ENCODE measurements around the gene RIOK3. TPM values are rescaled to one million over a fixed set of nuclear protein-coding genes. Genes with fewer than 3 reads are reported as not detected.
"Not testable (repeated sequence)": the region's sequence is repeated elsewhere in the genome, so short reads cannot be mapped to it uniquely, and the experiment has no call there.

The RIOK3 gene
- total RNA-seq, 1 donor from 2014 or later: 93.3 TPM

DNA sequence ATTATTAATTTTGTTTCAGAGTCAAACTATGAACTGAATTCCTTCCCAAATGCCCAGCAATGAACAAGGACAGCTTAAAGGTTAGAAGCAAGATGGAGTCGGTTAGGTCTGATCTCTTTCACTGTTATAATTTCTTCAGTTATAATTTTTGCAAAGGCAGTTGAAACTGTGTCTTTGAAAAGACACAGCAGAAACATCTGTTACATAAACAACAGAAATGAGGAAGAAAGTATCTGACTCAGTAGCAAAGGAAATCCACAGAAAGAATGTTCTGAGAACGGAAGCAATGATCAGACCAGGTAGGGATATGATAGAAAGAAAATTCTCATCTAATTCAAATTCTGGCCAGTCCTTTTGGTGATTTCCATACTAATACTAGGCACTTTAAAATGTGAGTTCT is 45.0 kb downstream of the RIOK3 start:
- DNase-seq: no peak

DNA sequence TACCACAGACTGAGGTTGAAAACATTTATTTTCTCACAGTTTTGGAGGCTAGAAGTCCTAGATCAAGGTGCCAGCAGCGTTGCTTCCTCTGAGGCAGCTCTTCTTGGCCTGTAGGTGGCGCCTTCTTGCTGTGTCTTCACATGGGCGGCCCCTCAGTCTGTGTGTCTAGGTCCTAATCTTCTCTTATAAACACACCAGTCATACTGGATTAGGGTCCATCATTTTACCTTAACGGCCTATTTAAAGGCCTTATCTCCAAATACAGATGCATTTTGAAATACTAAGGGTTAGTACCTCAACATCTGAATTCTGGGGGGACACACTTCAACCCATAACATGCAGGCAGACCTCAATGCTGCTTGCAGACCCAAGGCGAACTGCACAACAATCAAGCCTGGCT is 45.8 kb downstream of the RIOK3 start:
- DNase-seq: peak; percentile 75

DNA sequence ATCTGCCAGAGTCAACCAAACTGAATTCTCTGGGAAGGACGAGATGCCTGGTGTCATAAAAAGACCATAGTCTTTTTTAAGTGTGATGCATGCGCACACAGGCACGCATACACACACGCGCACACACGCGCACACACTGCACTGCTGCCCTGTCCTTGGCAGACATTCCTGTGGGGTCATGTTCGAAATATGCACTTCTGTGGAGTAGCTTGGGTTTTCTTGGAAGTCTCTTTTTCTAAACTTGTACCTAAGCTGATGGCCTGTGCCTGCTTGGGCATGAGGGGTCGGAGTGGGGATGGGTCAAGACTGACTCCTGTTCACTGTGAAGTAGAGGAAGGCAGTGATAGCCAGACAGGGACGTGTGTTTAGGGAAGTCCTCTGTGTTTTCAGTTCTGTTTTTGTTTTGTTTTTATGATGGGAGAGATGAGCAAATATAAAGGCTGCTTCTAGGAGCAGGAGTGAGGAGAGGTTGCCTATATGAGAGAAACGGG is 46.2 kb downstream of the RIOK3 start:
- DNase-seq: no peak

DNA sequence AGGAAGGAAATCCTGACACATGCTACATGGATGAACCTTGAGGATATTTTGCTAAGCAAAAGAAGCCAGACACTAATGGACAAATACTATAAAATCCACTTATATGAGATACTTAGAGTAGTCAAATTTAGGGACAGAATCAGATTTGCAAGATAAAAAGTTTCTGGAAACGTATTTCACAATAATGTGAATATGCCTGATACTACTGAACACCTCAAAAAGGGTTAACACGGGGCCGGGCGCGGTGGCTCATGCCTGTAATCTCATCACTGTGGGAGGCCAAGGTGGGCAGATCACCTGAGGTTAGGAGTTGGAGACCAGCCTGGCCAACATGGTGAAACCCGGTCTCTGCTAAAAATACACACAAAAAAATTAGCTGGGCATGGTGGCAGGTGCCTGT is 48.5 kb downstream of the RIOK3 start:
- DNase-seq: no peak

DNA sequence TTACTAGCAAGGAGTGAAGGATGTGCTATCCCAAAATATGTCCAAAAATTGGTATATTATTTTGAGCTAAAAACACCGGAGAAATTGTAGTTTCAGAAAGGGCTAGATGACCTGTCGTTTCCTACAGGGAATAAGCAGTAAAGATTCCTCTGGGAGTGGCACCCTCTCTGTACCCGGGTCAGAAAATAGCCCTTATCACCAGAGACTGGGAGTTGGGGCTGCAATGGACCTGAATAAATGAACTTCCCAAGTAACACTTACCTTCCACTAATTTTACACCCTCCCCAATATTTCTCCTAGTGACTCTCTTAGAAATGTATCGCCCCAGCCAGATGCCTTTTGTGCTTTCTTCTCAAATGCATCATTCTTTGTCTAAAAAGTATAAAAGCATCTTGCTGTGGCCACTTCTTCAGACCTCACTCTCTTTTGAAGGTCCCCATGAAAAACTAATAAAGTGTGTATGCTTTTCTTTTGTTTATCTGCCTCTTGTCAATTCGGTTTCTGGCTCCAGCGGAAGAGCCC is 49.5 kb downstream of the RIOK3 start:
- no peak for DNase-seq

DNA sequence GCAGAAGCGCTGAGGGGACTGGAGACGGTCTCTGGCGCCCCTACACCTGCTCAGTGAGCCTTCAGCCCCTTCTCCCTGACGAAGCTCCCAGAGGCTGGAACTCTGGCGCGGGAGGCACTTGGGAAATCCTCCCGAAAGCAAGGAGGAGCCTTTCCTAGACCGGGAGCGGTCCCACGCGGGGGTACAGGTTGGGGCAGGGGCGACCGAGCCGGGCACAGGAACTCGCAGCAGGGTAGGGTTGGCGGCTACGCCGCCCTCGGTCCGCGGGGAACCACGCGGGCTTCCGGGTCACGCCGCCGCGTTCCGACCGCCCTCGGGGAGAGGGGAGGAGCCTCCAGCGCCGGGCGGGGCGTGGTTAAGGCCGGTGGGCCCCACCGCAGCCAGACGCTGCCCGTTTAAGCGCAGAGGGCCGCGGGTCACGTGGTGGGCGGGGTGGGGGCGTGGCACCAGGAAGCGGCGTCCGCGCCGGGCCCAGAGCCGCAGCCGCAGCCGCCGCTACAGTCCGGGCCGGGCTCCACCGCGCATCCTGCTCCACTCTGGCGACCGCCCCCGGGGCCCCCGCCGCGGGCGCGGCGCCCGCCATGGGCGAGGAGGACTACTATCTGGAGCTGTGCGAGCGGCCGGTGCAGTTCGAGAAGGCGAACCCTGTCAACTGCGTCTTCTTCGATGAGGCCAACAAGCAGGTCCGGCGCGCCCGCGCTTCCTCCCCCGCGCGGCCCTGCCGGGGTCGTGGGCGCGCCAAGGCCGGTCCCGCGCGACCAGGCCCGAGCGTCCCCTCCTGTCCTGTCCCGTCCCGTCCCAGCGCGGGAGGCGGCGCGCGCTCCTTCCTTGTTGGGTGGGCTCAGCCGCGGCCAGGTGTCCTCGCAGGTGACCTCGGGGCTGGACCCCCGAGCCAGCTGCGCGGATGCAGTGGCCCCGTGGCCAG is 50.2 kb downstream of the RIOK3 start, which contains the start of gene RMC1:
TSS of gene RMC1 (plus strand) at position 474 of the 925 bp plus-strand sequence. CDS start at position 582, 108 bp downstream.
- peak; percentile 97 for DNase-seq

DNA sequence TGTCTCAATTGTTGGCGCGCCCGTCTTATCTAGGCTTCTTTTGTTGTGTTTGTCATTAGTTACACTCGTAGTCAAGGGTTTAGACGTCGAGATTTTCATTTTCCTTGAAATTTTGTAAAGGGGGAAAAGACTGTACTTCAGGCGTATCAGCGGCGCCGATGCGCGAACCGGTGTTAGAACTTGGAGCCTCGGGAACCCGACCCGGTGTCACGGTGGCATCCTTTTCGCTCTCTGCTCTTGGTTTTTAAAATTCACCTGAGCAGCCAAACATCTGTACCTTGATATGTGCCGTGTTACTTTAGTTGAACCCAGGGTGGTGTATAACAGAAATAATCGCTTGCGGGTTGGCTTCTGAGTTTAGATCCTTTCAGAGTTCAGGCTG is 50.9 kb downstream of the RIOK3 start:
- no peak for DNase-seq

DNA sequence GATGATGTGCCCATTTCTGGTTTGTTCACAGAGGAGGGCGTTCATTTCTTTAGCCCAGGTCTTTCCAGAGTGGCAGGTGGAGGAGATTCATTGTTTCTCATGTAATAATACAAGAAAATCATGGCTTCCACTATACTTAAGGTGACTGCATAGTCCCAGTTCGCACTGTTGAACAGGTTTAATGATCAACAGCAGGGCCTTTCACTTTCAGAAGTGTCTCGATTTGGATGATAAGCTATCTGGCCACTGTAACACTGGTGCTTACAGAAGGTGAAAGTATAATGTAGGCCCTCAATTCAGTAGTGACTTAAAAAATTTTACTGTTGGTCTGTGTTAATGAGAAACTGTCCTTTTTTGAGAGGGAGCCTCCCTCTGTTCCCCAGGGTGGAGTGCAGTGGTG is 51.6 kb downstream of the RIOK3 start:
- no peak for DNase-seq

DNA sequence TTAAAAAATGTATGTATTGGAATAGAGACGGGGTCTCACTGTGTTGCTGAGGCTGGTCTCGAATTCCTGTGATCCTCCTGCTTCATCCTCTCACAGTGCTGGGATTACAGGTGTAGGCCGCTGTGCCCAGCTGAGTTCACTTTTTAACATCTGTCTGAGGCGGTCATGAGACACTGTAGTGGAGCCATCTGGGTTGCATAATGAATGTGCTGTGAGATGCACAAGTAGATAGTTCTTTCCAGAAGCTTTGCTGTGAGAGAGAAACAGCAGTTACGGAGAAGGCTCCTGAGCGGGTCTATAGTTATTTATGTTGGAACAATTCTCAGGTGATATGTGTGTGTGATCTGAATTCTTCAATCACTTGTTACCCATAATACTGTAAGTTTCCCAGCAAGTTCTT is 53.3 kb downstream of the RIOK3 start:
- no peak for DNase-seq

DNA sequence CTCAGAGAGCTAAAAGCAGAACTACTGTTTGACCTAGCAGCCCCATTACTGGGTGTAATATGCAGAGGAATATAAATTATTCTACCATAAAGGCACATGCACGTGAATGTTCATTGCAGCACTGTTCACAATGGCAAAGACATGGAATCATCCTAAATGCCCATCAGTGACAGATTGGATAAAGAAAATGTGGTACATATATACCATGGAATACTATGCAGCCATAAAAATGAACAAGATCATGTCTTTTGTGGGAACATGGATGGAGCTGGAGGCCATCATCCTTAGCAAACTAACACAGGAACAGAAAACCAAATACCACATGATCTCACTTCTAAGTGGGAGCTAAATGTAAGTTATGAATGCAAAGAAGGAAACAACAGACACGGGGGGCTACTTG is 57.8 kb downstream of the RIOK3 start:
- DNase-seq: not testable (repeated sequence)

DNA sequence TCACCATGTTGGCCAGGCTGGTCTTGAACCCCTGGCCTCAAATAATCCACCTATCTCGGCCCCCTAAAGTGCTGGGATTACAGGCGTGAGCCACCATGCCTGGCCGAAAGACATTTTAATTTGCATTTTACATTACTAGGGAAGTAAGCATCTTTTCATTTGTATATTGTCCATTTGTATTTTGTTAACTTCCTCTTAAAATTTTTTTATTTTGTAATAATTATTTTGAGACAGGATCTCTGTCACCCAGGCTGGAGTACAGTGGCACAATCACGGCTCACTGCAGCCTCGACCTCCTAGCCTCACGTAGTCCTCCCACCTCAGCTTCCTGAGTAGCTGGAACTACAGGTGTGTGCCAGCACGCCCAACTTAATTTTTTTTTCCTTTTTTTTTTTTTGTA is 59.1 kb downstream of the RIOK3 start:
- not testable (repeated sequence) for DNase-seq

DNA sequence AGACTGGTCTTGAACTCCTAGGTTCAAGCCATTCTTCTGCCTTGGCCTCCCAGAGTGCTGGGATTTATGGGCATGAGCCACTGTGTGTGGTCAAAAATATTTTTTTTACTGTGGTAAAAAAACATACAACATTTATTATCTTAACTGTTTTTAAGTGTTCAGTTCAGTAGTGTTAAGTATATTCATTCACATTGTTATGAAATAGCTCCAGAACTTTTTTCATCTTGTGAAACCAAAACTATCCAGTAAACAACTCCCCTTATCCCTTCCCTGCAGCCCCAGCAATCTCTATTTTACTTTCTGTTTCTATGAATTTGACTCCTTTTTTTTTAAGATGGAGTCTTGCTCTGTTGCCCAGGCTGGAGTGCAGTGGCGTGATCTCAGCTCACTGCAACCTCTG is 59.6 kb downstream of the RIOK3 start:
- DNase-seq: no peak

DNA sequence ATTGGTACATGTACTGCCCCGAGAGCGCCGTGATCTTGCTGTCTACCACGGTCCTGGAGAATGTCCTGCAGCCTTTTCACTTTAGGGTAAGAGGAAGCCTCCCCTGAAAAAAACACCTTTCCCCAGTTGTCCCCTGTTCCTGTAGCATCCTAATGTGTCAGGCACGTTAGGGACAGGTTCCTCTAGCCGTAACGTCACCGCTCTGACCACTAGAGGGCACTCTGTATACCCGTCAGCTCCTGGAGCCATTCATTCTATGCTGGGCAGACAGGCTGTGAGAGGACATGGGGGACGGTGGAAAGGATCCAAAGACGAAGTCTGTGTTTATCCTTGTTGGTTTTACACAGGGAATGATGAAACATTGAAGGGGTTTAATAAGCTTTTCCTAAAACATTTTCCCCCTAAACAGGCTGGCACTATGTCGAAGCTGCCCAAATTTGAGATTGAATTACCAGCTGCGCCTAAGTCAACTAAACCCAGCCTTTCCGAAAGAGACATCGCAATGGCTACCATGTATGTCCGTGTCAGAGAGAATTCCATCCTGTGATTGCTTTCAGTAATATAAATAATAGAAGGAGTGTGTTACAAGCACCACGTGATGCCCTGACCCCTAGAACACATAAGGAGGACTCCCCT is 62.9 kb downstream of the RIOK3 start:
- peak; percentile 90 for DNase-seq

DNA sequence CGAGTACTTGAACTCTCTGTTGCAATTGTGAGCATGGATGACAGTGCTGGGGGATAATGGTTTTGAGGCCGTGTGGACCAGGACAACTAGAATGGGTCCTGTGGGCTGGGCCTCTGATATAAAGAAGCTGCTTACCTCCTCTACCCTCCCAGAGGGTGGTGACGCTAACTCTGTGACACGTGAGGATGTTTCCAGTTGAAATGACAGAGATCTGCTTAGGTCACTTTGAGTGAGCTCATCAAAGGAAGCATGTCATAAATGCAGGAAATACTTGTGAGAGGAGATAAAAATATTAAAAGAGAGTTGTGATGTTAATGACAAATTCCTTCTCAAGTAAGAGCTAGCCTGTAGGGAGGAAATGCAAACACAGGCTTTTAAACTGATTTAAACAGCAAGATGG is 66.6 kb downstream of the RIOK3 start:
- no peak for DNase-seq

DNA sequence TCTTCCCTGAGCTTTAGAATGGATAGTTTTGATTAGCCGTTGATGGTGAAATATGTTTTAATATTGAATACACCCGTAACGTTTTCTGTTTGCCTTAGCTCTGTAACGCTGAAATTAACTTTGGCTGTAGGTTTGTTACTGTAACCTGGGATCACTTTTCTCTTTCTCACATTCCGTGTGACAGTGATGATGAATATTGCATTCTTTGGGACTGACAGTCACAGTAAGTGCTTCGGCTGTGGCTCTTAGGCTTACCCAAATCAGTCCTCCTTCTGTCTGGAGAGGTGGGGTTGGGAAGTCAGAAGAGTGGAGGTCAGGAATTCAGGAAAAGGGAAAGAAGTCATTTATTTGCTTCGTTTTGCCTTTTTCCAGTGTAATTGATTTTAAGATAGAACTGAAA is 68.2 kb downstream of the RIOK3 start:
- DNase-seq: no peak

DNA sequence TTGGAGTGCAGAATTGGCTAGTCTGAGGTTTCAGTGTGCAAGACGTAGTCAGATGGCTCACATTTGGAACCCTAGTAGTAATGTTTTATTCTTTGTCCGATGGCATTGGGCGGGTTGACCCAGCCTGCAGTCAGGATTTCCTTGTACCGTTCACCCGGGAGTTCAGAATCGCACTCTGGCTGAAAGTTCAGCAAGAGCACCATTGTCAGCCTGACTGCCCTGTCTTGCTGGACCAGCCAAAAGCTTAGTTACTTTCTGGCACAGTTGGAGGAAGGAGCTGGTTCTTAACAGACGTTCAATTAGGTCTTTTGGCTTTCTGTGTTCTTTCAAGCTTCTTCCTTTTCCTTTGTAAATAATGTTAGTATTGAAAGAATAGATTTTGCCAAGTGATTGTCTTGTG is 68.8 kb downstream of the RIOK3 start:
- no peak for DNase-seq

DNA sequence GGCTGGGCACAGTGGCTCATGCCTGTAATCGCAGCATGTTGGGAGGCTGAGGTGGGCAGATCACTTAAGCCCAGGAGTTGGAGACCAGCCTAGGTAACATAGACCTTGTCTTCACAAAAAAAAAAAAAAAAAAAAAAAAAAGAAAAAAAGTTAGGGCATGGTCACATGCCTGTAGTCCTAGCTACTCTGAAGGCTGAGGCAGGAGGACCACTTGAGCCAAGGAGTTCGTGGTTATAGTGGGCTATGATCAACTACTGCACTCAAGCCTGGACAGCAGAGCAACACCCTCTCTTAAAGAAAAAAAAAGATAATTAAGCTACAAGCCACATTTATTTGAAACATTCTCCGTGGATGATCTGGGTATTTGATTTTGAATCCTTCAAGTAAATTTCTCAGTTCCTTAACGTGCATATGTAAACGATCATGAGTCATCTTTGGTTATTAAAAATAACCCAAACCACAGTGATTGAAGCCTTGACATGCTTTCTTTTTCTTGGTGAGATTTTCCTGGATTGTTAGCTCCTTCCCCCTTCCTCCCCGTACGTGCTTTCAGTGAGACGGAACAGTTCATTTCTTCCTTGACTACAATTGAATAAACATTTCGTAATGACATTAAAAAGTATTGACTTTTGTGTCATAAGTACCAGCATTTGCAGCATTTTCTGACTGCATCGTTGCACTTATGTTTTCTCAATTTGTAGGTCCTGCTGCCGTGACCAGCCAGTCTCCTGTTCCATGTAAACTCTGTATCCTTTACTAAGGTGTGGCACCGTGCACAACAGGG is 70.5 kb downstream of the RIOK3 start:
- peak; percentile 55 for DNase-seq

DNA sequence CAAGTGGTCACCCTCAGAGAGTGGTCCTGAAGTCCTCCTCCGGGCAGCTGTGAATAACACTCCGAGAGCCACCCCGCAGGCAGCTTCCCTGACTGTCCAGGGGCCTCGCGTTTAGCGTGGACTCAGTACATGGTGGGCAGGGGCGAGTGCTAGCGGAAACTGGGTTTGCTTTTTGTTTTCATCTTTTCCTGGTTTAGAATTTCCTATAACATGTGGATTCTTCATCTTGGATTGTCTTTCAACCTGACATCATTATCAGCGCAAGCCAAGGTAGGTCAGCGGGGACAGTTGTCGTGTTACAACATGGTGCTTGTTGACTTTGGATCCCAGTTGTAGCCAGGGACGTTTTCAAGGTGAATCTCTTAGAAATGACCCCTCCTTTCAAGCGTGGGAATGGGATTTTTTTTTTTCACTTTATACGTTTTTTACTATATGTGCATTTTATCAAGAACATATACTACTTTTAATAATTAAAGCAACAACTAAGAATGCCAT is 71.2 kb downstream of the RIOK3 start:
- DNase-seq: no peak

DNA sequence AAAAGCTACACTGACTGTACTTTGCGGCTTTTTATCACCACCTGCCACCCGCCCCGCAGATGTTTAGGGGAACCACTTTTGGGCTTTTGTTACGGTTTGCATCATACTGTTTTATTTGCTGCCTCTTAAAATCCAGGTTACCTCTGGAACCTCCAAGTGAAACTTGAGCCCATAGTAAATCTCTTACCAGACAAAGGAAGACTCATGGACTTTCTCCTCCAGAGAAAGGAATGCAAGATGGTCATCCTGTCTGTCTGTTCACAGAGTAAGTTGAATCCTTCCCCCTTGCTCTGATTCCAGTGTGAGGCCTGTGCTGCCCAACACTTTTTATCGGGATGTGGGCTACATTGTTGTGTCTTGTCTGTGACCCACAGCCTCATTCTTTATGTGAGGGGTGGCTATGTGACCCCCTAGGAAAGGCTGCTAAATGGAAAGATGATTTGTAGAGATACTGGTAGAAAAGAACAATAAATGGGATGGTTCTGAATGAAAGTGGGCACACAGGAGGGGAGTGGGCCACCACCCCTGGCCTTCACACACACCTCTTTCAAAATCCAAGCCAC is 73.5 kb downstream of the RIOK3 start:
- DNase-seq: no peak

DNA sequence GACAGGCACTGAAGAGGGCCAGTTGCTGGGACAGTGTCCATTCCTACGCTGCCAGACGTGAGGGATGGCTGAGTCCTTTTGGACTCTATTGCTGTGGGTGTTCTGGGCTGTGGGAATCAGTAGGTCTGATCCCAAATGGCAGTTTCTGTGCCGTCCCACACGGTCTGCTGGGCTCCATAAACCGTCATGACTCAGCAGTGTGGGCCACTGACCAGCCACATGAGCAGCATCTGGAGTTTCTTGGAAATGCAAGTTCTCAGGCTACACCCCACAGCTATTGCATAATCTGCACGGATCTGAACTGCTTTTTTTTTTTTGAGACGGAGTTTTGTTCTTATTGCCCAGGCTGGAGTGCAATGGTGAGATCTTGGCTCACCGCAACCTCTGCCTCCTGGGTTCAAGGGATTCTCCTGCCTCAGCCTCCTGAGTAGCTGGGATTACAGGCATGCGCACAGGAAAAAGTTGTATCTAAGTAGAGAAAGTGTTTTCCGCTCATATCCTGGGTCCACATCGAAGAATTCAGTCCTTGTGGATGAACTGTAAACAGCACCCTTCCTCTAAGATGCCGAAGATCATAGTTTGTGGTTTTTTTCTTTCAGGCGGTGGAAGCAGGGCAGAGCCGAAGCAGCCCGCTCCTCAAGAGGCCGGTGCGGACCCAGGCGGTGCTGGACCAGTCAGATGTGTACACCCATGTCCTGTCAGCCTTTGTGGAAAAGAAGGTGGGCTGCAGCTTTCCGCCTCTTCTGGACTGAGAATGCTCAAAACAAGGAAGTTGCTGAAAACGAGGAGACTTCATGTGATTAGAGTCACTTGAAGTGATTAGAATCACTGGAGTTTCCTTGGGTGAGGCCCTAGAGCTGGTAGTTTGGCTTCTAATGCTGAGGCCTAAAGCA is 75.7 kb downstream of the RIOK3 start:
- no peak for DNase-seq

DNA sequence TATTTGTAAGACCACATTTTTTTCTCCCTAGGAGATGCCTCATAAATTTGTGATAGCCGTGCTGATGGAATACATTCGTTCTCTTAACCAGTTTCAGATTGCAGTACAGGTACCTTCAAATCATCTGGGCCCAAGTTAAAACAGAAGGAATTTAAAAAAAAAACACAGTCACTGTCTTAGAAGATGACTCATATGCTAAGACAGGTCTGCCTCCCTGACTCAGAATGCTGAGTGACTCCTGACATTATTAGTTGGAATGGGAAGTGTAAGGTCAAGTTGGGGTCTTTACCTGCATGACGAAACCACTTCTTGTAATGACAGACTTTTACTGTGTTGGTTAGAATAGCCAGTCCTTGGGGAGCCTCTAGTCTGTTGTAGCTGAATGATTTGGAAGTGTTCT is 76.5 kb downstream of the RIOK3 start:
- no peak for DNase-seq
